ENCODE results near the gene PTPRB. TPM values are rescaled to one million over a fixed set of nuclear protein-coding genes. Genes with fewer than 3 reads are reported as not detected.

The PTPRB gene
- total RNA-seq, 1 donor from 2014 or later, result not detected

DNA sequence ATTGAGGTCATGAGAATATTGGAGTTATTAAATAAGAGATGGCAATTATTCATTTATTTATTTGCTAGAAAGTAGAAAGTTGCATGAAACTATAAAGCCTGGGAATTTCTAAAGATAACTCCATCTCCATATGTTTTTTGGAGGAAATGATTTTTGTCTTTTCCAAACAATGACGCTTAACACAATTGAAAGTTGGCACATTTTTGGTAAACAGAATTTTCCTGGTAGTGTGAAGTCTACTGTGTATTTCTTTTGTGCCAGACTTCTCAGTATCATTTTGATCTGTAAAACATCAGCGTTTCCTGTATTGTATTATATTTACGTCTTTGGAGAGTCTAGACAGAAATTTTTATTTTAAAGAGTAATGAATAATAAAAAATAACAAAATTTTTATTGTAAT lies 33.7 kb upstream of the PTPRB start:
- no peak overlapping the region for H3K27ac Mint-ChIP-seq
- CTCF ChIA-PET, result no interaction called here
- no peak overlapping the region for H3K4me3 Mint-ChIP-seq
- POLR2A ChIA-PET, result no interaction called here
- DNase-seq (no peak), ATAC-seq (ENCODE audit: low read depth) (no peak)
- no peaks in the 10 kb centered on the region for H3K27me3 Mint-ChIP-seq
- TF ChIP-seq, protein P1, sequence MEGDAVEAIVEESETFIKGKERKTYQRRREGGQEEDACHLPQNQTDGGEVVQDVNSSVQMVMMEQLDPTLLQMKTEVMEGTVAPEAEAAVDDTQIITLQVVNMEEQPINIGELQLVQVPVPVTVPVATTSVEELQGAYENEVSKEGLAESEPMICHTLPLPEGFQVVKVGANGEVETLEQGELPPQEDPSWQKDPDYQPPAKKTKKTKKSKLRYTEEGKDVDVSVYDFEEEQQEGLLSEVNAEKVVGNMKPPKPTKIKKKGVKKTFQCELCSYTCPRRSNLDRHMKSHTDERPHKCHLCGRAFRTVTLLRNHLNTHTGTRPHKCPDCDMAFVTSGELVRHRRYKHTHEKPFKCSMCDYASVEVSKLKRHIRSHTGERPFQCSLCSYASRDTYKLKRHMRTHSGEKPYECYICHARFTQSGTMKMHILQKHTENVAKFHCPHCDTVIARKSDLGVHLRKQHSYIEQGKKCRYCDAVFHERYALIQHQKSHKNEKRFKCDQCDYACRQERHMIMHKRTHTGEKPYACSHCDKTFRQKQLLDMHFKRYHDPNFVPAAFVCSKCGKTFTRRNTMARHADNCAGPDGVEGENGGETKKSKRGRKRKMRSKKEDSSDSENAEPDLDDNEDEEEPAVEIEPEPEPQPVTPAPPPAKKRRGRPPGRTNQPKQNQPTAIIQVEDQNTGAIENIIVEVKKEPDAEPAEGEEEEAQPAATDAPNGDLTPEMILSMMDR (IDR thresholded peaks at IDR 0.05), result no peak
- H3K36me3 Mint-ChIP-seq (ENCODE audit: low read depth), result no peaks in the 10 kb centered on the region
- intact Hi-C loops (cut with micrococcal nuclease), result no loop called here
- no peaks in the 10 kb centered on the region for H3K4me1 Mint-ChIP-seq
- no peaks in the 10 kb centered on the region for H3K9me3 Mint-ChIP-seq

DNA sequence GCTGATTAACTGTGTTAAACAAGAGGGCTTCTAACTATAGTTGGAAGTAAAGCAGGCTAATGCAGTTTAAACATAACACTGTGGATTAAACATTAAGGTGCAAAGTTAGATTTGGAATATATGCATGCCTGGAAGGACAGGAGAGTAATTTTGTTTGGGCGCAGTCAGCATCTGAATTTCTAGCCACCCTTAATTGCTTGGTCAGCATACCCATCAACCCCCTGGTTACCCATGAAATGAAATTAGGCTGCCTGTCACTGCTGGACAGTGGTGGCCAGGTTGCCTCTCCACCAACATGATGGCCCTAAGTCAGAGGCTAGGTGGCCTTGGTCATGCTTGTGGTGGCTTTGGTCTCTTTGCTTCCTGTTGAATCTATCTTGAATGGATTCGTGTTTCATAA lies 30.0 kb upstream of the PTPRB start:
- Mint-ChIP-seq H3K9me3 (no peaks in the 10 kb centered on the region), H3K36me3 (ENCODE audit: low read depth) (no peaks in the 10 kb centered on the region), H3K4me3 (no peak overlapping the region), H3K27ac (no peak overlapping the region), H3K4me1 (no peaks in the 10 kb centered on the region), H3K27me3 (no peaks in the 10 kb centered on the region)
- intact Hi-C loops (cut with micrococcal nuclease), result no loop called here
- ChIA-PET POLR2A (no interaction called here), CTCF (no interaction called here)
- ATAC-seq (ENCODE audit: low read depth) (no peak), DNase-seq (no peak)
- TF ChIP-seq, protein P1 (IDR thresholded peaks at IDR 0.05), result no peak

DNA sequence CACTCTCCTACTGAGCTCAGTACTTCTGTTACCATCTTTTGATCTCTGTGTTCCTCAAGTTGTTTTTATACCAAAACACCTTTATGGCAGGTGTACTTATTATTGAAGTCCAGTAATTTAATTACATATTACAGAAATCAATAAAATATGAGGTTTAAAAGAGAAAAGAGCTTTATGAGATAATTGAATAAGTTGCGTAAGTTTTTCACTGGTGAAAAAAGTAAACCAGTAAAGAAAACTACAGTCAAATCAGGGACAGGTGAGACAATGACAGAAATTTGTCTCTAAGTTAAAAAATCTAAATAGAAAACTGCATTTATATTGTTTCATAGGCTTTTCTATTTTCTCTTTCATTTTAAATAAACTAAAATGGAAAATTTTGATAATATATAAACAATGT lies 29.1 kb upstream of the PTPRB start:
- TF ChIP-seq, protein P1 (IDR thresholded peaks at IDR 0.05), result no peak
- Mint-ChIP-seq H3K36me3 (ENCODE audit: low read depth) (no peaks in the 10 kb centered on the region), H3K27ac (no peak overlapping the region), H3K27me3 (no peaks in the 10 kb centered on the region), H3K4me1 (peaks cover 6% of the 10 kb centered on the region), H3K4me3 (no peak overlapping the region), H3K9me3 (no peaks in the 10 kb centered on the region)
- CTCF ChIA-PET, result no interaction called here
- intact Hi-C loops (cut with micrococcal nuclease), result no loop called here
- DNase-seq, result no peak
- POLR2A ChIA-PET, result no interaction called here
- ATAC-seq (ENCODE audit: low read depth), result no peak

DNA sequence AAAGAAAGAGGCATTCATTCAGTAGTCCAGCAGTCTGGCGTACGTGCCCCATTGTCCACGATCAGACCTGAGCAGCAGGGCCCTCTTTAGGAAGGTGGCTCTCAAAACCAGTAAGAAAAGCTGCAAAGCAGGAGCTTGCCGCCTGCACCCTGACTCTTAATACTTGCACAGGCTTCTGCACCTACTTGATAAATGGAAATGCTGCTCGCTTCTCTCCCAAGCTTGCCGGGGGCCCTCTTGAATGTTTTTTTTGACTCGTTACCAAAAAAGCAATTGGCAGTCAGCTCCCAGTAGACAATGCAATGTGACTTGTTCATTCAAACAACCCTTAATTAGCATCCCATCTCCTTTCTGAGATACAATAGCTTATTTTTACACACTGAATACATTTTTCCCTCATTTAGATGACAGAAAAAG lies 27.2 kb upstream of the PTPRB start:
- ChIA-PET POLR2A (no interaction called here), CTCF (no interaction called here)
- TF ChIP-seq, protein P1 (IDR thresholded peaks at IDR 0.05), result no peak
- Mint-ChIP-seq H3K4me3 (no peak overlapping the region), H3K27ac (no peak overlapping the region), H3K9me3 (no peaks in the 10 kb centered on the region), H3K27me3 (no peaks in the 10 kb centered on the region), H3K4me1 (peaks cover 10% of the 10 kb centered on the region), H3K36me3 (ENCODE audit: low read depth) (no peaks in the 10 kb centered on the region)
- DNase-seq (no peak), ATAC-seq (ENCODE audit: low read depth) (no peak)
- intact Hi-C loops (cut with micrococcal nuclease), result no loop called here

DNA sequence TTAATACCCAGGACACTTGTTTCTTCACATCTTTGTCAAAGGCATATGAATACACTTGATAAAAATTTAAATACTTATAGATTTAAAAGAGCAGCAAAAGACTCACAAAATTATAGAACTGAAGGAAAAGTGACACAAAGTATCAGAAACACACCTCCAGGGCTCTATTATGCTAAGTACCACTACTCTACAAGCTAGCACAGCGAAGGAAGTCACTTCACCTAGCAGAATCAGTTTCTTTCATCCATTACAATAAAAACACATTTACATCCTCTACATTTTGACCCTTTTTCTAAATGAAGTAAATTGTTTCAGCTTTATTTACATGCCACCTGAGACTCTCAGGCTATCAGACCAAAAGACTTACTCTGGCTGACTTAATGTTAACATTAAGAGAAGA lies 26.6 kb upstream of the PTPRB start:
- ATAC-seq (ENCODE audit: low read depth) (no peak), DNase-seq (no peak)
- no peaks in the 10 kb centered on the region for H3K27me3 Mint-ChIP-seq
- TF ChIP-seq, protein P1 (IDR thresholded peaks at IDR 0.05), result no peak
- H3K27ac Mint-ChIP-seq, result no peak overlapping the region
- H3K4me3 Mint-ChIP-seq, result no peak overlapping the region
- POLR2A ChIA-PET, result no interaction called here
- intact Hi-C loops (cut with micrococcal nuclease), result no loop called here
- H3K36me3 Mint-ChIP-seq (ENCODE audit: low read depth), result no peaks in the 10 kb centered on the region
- peaks cover 10% of the 10 kb centered on the region for H3K4me1 Mint-ChIP-seq
- CTCF ChIA-PET, result no interaction called here
- no peaks in the 10 kb centered on the region for H3K9me3 Mint-ChIP-seq
